ENCODE results near the gene METTL15.
"Not testable (repeated sequence)": the region's sequence is repeated elsewhere in the genome, so short reads cannot be mapped to it uniquely, and the experiment has no call there.

The METTL15 gene

DNA sequence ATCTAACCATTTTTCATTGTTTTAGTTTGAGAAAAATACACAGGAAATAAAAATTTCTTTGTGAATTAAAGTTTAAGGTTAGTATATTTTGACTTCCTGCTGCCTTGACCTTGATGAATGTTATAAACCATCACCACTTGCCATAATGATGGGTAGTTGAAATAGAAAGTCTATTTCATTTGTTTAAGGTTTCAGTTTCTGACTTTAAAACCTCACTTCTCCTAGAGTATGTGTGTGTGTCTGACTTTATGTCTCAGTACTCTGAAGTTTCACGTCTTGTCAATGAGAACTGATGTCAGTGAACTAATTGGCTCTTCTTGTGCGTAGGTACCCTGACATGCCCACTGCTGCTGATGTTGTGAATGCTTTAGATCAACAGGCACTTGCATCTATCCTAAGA, 188.2 kb downstream of the METTL15 start:
- DNase-seq (ENCODE audit: low read depth, low spot score), result no peak

DNA sequence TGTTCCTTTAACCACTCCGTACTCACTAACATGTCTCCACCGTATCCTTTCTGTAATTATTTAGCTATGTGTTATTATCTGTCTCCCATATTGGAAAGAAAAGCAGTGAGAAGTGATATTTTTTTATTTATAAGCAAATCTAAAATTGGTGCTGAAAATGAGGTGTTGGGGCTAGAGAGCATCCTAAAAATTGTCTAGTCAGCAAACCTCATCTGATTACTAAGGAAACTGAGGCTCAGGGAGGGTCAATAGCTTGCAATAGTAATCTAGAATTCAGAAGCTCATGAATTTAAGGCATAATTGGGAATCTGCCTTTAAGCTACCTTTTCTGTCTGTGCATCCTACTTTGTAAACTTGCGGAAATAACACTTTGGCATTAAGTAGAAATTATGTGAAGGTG, 190.0 kb downstream of the METTL15 start:
- no peak for DNase-seq (ENCODE audit: low read depth, low spot score)

DNA sequence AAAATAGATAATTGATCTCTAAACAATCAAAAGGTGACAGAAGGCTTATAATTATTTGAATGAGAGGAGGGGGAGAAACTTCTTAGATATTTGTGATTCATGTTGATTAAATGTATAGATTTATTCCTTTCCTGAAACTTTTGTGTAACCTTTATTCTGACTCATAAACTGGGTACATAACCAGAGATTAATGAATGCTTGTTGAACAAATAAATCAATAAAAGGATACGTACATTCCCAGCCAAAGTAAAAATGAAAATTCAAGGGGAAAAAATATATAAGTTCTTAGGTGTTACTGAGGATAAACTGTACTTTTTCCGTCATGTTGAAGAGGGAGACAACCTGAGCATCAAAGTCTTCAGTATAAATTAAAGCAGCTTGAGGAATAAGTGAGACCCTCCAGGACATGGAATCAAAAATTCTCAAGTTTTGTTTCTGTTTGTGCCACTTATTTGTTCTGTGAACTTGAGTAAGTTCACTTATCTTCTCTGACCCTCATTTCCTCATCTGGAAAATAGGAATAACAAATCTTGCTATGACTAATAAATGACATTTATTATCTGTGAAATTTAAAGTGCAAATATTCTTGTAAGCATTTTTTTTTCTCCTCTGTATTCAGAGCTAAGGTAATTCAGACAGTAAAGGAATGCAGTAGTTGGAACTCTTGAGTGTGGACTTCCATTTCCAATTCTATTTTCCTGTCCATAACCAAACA, 195.4 kb downstream of the METTL15 start:
- no peak for DNase-seq (ENCODE audit: low read depth, low spot score)

DNA sequence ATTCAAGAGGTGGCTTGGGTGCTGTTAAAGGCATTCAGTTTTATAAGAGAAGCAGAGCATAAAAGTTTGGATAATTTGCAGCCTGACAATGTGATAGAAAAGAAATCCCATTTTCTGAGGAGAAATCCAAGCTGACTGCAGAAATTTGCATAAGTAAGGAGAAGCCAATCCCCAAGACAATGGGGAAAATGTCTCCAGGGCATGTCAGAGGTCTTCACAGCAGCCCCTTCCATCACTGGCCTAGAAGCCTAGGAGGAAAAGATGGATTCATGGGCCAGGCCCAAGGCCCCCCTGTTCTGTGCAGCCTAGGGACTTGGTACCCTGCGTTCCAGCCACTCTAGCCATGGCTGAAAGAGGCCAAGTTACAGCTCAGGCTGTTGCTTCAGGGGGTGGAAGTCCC, 207.3 kb downstream of the METTL15 start:
- no peak for DNase-seq (ENCODE audit: low read depth, low spot score)

DNA sequence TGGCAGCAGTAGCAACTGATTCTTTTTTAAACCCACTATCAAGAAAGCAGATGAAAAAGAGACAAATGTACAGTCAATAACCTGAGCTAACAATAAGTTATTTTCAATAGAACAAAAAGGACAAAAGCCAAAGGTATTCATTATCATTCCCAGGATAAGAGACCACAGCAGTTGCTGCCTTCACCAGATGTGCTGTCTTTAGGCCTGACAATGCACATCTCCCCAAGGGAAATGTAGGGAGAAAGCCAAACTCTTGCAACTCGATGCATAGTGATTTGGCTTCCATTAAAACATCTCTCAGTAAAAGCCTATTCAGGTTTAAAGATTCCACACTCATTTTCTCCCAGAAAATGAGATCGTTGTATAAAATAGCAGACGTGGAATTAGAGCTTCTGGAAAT, 210.7 kb downstream of the METTL15 start:
- no peak for DNase-seq (ENCODE audit: low read depth, low spot score)

DNA sequence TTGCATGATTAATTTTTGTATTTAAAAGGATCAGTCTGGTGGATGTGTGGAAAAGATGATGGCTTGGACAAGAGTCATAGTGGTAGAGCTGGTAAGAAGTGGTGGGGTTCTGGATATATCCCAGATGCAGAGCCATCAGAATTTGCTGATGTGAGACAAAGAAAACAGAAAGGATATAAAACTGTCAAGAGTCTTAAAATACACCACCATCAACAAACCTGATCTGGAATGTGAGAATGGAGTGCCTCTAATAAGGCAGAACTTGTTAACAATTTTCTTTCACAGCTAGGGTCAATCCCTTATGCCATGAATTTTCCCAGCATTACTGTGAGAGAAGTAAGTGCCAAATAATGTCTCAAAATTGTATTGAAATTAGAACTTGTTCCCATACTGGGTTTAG, 215.4 kb downstream of the METTL15 start:
- DNase-seq (ENCODE audit: low read depth, low spot score), result no peak

DNA sequence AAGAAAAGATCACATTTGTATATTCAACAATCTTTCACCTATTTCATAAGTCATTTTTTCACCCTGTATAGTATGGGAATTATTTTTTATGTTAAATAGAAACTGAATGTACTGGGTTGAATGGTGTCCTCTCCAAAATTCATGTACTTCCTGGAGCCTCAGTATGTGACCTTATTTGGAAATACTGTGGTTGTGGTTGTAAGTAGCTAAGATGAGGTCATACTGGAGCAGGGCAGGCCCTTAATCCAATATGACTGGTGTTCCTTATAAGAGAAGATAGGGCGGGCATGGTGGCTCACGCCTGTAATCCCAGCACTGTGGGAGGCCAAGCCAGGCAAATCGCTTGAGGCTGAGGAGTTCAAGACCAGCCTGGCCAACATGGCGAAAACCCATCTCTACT, 224.2 kb downstream of the METTL15 start:
- DNase-seq (ENCODE audit: low read depth, low spot score), result not testable (repeated sequence)

DNA sequence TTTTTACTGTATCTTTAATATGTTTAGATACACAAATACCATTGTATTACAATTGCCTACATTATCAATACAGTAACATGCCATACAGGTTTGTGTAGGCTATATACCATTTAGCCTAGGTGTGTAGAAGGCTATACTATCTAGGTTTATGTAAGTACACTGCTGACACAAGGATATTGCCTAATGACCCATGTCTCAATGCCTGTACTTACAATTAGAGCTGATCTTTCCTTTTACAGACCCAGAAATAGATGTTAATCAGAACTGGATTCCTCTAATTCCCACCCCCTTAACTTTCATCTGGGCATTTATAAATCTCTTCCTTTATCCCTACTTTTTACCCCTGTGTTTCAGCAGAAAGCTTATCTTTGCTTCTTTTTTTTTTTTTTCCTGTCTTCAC, 229.5 kb downstream of the METTL15 start:
- DNase-seq (ENCODE audit: low read depth, low spot score), result no peak

DNA sequence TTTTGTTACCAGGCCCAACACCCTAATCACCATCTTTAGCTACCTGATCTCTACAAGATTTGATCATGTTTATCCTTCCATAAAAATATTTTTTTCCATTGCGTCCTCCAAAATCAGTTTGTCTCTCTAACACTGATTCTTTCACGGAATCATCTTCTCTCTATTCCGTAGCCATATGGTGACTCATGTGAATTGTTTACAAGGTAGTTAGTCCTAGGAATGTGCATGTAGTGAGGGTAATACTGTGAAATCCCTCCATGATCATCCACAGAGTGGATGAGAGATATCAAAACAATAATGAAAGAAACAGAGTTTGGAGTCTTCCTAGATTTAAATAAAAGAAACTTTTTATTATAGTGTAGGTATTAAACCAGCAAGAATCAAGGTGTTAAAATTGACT, 230.2 kb downstream of the METTL15 start:
- DNase-seq (ENCODE audit: low read depth, low spot score), result no peak

DNA sequence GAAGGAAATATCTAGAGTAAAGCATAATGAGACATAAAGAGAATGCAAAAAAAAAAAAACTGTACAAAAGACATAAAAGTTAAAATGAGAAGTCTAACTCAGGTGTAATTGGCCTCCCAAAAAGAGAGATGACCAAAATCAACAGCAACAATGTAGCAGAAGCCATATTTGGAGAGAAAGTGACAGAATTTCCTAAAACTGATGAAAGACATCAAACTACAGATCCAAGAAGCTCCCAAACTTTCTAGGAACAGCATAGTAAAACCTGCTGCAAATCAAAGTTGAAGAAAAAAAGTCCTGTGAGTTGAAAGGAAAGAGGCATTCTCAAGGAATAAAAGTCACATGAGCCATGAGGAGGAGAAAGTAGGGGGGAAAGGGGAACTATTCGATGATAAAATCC, 231.3 kb downstream of the METTL15 start:
- DNase-seq (ENCODE audit: low read depth, low spot score), result no peak

DNA sequence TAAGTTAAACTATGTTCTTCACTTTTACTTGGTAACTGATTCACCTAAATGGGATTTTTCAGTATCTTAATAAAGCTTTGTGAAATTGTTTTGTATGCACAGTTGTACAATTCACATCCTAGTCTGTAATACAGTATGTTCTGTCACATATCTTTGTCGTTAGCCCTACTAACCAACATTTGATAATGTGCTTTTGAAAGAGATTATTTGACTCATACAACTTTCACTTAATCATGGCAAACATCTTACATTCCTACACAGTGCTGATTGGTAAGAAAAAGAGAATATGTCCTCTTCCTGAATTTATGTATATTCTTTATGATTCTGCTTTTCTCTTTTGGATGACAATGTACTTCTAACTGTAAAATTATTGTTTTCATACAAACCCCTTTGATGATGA, 234.5 kb downstream of the METTL15 start:
- peak; percentile 20 for DNase-seq (ENCODE audit: low read depth, low spot score)

DNA sequence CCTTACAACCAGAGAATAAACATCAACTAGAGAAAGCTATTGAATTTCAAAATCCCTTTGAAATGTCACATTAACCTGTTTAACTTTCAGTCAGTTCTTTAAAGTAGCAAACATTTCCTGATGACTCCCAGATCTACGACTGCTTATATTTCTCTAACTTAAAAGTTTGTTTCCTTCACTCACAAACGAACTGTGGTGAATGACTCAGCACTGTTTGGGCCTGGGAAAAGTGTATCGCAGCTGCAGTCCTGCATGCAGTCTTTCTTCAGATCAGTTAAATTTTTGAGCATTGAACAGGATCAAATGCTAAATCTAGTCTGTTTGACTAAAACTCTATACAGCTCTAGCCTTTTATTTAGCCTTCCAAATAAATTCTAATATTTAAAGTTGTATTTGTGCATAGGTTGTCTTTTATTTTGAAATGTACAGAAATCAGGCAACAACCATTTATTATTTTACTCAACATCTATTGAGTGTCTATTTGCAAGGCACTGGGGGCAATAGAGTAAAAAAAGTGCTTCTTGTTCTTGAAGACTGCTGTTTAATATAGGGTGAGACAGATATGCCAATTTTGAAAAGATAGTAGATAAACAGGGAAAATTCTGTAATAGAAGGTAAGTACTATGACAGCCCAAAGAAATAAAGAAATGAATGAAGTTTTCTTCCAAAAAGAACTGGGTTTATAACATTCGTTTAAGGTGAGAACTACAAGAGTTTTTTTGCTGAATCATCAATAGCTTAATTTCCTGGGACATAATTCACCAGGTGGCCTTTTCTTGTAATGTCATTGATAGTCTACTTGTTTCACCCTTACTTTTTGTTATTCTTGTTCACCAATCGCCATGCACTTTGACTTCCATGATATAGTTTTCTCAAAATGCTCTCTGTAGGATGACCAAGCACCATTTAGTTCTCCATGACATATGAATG, 235.4 kb downstream of the METTL15 start:
- peak; percentile 76 for DNase-seq (ENCODE audit: low read depth, low spot score)

DNA sequence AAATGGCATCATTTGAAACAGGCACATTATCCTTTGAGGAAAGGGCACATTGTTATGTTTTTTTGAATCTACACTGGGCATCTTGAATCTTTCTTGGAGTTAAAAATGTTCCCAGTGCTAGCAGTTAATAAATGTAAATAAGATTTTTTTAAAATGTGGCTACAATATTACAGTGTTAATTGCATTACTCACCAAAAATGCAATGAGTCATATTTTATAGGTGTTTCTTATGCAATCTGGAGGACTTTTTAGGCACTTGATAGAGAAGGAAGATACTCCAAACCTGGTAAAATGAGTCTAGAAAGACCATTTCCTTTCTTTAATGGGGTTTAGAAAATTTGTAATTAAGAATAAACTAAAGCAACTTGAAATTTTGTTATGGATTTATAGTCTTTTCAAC, 238.0 kb downstream of the METTL15 start:
- DNase-seq (ENCODE audit: low read depth, low spot score), result no peak

DNA sequence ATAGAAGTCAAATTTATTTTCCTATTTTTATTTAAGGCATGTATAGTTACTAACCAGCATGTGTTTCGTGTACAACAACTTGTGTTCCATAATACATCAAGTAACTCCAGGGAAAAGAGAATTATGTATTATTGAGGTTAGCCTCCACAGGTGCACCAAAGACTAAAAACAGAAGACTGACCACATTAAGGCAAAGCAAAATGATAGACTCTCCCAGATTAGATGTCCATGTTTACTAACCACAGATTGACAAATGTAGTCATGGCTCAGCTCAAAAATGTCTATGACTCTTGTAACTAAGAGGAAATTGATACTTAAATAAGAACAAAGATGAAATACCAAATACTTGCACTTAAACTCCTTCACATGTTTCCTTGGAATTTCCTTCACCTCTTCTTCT, 238.5 kb downstream of the METTL15 start:
- DNase-seq (ENCODE audit: low read depth, low spot score), result no peak

DNA sequence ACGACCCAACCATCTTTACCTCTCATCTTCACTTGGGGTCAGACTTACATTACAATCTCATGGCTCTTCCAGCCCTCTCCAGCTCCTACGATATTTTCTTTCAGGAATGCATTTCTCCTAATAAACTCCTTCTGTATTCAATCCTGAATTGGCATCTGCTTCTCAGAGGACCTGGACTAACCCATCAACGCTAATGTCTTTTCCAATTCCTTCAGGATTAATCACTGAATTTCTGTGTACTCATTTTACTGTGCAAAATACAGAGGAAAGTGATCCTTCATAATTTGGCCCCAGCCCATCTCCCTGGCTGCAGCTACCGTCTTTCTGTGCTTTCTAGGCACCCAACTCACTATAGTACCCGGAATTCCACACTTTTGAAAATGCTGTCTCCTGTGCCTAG, 239.2 kb downstream of the METTL15 start:
- no peak for DNase-seq (ENCODE audit: low read depth, low spot score)

DNA sequence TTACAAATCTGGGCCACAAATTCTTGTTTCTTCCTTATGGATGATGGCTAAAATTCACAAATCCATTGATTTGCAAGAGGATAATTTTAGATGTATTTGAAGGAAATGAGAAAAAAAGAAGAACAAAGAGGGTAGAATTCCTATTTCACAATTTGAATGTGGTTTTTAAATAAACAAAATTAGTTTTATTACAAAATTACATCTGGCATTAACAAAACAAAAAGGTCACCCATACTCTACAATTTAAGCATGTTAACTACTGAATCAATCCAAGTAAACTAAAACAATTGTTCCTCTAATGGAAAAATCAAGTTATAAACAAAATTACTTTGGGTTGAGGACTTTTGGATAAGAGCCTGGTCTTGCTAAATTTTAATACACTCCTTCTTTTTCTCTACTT, 242.0 kb downstream of the METTL15 start:
- DNase-seq (ENCODE audit: low read depth, low spot score), result no peak

DNA sequence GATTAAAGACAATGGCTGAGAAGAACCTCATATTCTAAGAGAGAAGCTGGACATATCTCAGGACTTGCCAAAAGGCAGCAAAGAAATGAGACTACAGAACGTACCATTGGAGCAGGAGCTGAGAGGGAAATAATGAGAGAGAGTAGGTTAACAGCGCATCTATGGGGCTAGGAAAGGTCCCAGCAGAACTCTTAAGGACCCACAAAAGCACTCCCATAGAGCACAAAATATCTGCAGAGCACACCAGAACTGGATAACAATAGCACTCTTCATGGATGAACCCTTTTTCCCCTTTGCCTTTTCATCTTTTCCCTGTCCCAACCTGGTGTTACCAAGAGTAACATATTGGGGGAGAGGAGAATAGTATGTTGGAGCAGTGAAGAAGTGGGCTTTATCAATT, 245.8 kb downstream of the METTL15 start:
- DNase-seq (ENCODE audit: low read depth, low spot score), result no peak

DNA sequence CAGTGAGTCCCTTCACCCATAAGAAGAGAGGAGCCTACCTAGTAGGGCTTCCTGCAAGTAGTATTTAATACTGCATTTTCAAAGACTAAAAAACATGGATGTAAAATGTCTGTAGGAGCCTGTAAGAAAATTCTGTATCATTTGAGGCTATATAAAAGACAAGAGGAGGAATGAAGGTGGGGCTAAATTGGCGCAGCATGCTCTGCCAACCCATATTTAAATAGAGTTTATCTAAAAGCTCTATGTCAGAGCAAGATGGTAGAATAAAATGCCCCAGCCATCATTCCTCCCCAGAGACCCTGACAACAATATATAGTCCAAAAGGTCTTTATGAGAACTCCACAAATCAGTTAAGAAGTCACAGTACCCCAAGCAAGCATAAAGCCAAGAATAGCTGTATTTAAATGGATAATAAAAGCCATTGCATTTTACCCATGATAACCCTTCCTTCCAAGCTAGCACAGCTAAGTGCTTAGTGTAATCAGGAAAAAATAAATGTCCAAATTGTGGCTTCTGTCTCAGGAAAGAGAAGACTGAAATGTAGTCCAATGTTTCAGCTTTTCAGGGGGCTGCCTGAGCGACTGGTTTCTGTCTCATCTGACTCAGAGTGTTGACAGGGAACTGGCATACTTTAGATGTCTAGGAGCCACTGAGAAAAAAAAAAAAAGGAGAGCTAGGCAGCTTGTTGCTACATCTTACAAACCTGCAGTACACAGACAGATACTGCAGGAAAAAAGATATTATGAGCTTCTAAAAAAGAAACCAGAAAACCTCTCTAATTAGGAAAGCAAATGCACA, 258.6 kb downstream of the METTL15 start:
- DNase-seq (ENCODE audit: low read depth, low spot score), result peak; percentile 67

DNA sequence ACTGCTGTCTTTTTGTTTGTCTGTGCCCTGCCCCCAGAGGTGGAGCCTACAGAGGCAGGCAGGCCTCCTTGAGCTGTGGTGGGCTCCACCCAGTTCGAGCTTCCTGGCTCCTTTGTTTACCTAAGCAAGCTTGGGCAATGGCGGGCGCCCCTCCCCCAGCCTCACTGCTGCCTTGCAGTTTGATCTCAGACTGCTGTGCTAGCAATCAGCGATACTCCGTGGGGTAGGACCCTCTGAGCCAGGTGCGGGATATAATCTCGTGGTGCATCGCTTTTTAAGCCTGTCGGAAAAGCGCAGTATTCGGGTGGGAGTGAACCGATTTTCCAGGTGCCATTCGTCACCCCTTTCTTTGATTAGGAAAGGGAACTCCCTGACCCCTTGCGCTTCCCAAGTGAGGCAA, 269.9 kb downstream of the METTL15 start:
- not testable (repeated sequence) for DNase-seq (ENCODE audit: low read depth, low spot score)

All from astrocyte of the hippocampus (primary cell).